Liver (tissue), 9 donors: ENCODE data around the gene HNRNPDL. TPM values are rescaled to one million over a fixed set of nuclear protein-coding genes. Genes with fewer than 3 reads are reported as not detected.

Experiments
- DNase-seq: peaks from one replicate; pipeline ENCODE4 v3.0.0-alpha.2; 2017; ENCODE audit warnings: low spot score
- H3K27ac ChIP-seq, 2 donors: one replicate each; pipeline ENCODE4 v1.7.0; 2013; ENCODE audit warnings: inconsistent platforms in 2 of 2, low read length in 2 of 2, control low read depth in 1 of 2, low read depth in 1 of 2, mild to moderate bottlenecking in 1 of 2
- H3K27me3 ChIP-seq, 4 donors: one replicate each; pipeline versions ENCODE4 v1.6.1 to v1.7.0; 2013; ENCODE audit warnings: low read length in 3 of 4, inconsistent platforms in 1 of 4, mild to moderate bottlenecking in 1 of 4, moderate library complexity in 1 of 4; ENCODE audit not compliant: control insufficient read depth in 4 of 4, insufficient read depth in 4 of 4
- H3K36me3 ChIP-seq, 4 donors: one replicate each; pipeline versions ENCODE4 v1.6.1 to v1.7.0; 2013; ENCODE audit warnings: low read length in 3 of 4, mild to moderate bottlenecking in 3 of 4, low read depth in 1 of 4, moderate library complexity in 1 of 4; ENCODE audit not compliant: control insufficient read depth in 4 of 4, insufficient read depth in 3 of 4
- H3K4me1 ChIP-seq, 4 donors: one replicate each; pipeline versions ENCODE4 v1.6.1 to v1.7.0; 2013; ENCODE audit warnings: low read length in 3 of 4, mild to moderate bottlenecking in 3 of 4, moderate library complexity in 1 of 4; ENCODE audit not compliant: control insufficient read depth in 4 of 4, insufficient read depth in 4 of 4
- H3K4me3 ChIP-seq, 3 donors: one replicate each; pipeline versions ENCODE4 v1.6.1 to v1.7.0; 2013; ENCODE audit warnings: low read length in 3 of 3, control low read depth in 1 of 3, low read depth in 1 of 3, mild to moderate bottlenecking in 1 of 3
- H3K9ac ChIP-seq, 2 donors: one replicate each; pipeline ENCODE4 v1.7.0; 2013; ENCODE audit warnings: low read length in 2 of 2, mild to moderate bottlenecking in 2 of 2, moderate library complexity in 2 of 2, control low read depth in 1 of 2, low read depth in 1 of 2
- H3K9me3 ChIP-seq, 4 donors: one replicate each; pipeline versions ENCODE4 v1.6.1 to v1.7.0; 2013; ENCODE audit warnings: low read length in 3 of 4; ENCODE audit not compliant: control insufficient read depth in 4 of 4
- EGR1 ChIP-seq, 2 donors: IDR thresholded peaks; 2 replicates each; pipeline ENCODE4 v1.6.1; 2016 to 2018; ENCODE audit warnings: antibody characterized with exemption in 2 of 2, low read depth in 2 of 2
- FOXA1 ChIP-seq: IDR thresholded peaks from 2 replicates; pipeline ENCODE4 v1.6.1; 2016; ENCODE audit warnings: antibody characterized with exemption
- FOXA2 ChIP-seq: IDR thresholded peaks from 2 replicates; pipeline ENCODE4 v1.6.1; 2016; ENCODE audit warnings: antibody characterized with exemption
- GABPA ChIP-seq, 2 donors: IDR thresholded peaks in 1 of 2; conservative IDR thresholded peaks in 1 of 2; 2 replicates each; pipeline ENCODE4 v1.6.1; 2016; ENCODE audit warnings: antibody characterized with exemption in 2 of 2, mild to moderate bottlenecking in 1 of 2, moderate library complexity in 1 of 2
- HNF4G ChIP-seq: IDR thresholded peaks from 2 replicates; pipeline ENCODE4 v1.6.1; 2016; ENCODE audit warnings: antibody characterized with exemption
- JUND ChIP-seq, 2 donors: IDR thresholded peaks; 2 replicates each; pipeline ENCODE4 v1.6.1; 2016; ENCODE audit warnings: antibody characterized with exemption in 2 of 2
- NR2F2 ChIP-seq: IDR thresholded peaks from 2 replicates; pipeline ENCODE4 v1.6.1; 2016; ENCODE audit warnings: antibody characterized with exemption
- RAD21 ChIP-seq, 2 donors: IDR thresholded peaks; 2 replicates each; pipeline ENCODE4 v1.6.1; 2016; ENCODE audit warnings: antibody characterized with exemption in 2 of 2, mild to moderate bottlenecking in 2 of 2
- RXRA ChIP-seq, 2 donors: IDR thresholded peaks; 2 replicates each; pipeline ENCODE4 v1.6.1; 2017 to 2018; ENCODE audit warnings: antibody characterized with exemption in 2 of 2, mild to moderate bottlenecking in 1 of 2
- SP1 ChIP-seq: IDR thresholded peaks from 2 replicates; pipeline ENCODE4 v1.6.1; 2018; ENCODE audit warnings: antibody characterized with exemption, mild to moderate bottlenecking
- TAF1 ChIP-seq: conservative IDR thresholded peaks from 2 replicates; pipeline ENCODE4 v1.6.1; 2016; ENCODE audit warnings: antibody characterized with exemption, mild to moderate bottlenecking
- YY1 ChIP-seq: IDR thresholded peaks from 2 replicates; pipeline ENCODE4 v1.6.1; 2016; ENCODE audit warnings: antibody characterized with exemption, mild to moderate bottlenecking
- ZBTB33 ChIP-seq: IDR thresholded peaks from 2 replicates; pipeline ENCODE4 v1.6.1; 2016; ENCODE audit warnings: antibody characterized with exemption
- WGBS: extraction: QIAGEN DNeasy Blood & Tissue Kit; methylation state at CpG from one replicate; pipeline ENCODE4 v1.1.7; 2013; 5-methylcytosine and 5-hydroxymethylcytosine counted together
- polyA plus RNA-seq, 2 donors: library from polyadenylated mRNA; stranded (reverse) in 1 of 2; unstranded in 1 of 2; fragments of 200-250 nt in 1 of 2; fragments of >200 nt in 1 of 2; fragmentation: Nextera tagmentation in 1 of 2; extraction: Ambion mirVana in 1 of 2; gene quantifications; one replicate each; pipeline versions ENCODE4 v1.2.1 to v1.2.3, GENCODE V29; 2013 to 2015
- total RNA-seq, 2 donors: library from RNA; depleted of rRNA; stranded (reverse); fragments of >200 nt; gene quantifications; one replicate each; pipeline ENCODE4 v1.2.3, GENCODE V29; 2014
- TF ChIP-seq, protein P1 (sequence below): IDR thresholded peaks from 2 replicates; pipeline ENCODE4 v1.6.1; 2016; ENCODE audit warnings: antibody characterized with exemption
- TF ChIP-seq, protein P2 (sequence below): IDR thresholded peaks from 2 replicates; pipeline ENCODE4 v1.6.1; 2016; ENCODE audit warnings: antibody characterized with exemption, mild to moderate bottlenecking
- donor health status: healthy.
- donor health status: healthy.
- donor health status: healthy.
- donor health status: healthy.
- donor health status: healthy.

Gene HNRNPDL
- total and polyA plus RNA-seq, 4 donors, result 53.1 to 57.9 (median 57.6) TPM

DNA sequence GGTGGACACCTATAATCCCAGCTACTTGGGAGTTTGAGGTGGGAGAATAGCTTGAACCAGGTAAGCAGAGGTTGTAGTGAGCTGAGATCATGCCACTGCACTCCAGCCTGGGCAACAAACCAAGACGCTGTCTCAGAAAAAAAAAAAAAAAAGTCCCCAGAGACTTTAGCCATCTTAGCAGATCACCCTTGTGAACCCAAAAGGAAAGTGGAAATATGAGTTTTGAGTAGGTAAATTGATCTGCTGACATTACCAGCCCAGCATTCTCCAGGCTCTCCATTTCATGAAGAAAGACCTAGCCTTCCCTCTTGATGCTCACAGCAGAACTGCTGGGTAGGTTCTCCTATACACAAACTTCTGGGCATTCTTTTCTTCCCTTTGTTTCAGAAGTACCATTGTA is 32.0 kb downstream of the HNRNPDL start:
- H3K4me1 ChIP-seq, result no peaks in the 10 kb centered on the region
- DNase-seq, result no peak
- no peaks in the 10 kb centered on the region for H3K9me3 ChIP-seq
- H3K4me3 ChIP-seq, result no peak overlapping the region
- H3K27ac ChIP-seq, result no peak overlapping the region
- no peak overlapping the region for H3K9ac ChIP-seq
- 94% methylated on average over 1 of the region's 1 CpG for WGBS
- H3K27me3 ChIP-seq, result no peaks in the 10 kb centered on the region
- TF ChIP-seq GABPA (IDR thresholded peaks at IDR 0.05 in 1 of 2, conservative IDR thresholded peaks at IDR 0.05 in 1 of 2) (no peak), FOXA2 (no peak)
- H3K36me3 ChIP-seq, result no peaks in the 10 kb centered on the region

DNA sequence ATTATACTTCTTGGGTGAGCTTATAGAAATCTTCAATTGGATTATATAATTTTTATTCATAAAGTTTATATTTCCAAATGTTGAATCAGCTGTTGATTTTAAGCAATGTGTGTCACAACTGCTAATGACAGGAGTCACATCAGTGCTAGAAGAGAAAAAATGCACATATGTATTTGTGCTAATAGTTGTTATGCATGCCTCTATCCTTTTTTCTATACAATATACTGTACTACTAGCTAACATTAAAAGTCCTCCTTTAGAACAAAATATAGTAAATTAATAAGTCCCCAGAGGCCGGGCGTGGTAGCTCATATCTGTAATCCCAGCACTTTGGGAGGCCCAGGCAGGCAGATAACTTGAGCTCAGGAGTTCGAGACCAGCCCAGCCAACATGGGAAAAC is 32.7 kb downstream of the HNRNPDL start:
- Histone ChIP-seq H3K9ac (no peak overlapping the region), H3K4me3 (no peak overlapping the region), H3K27ac (no peak overlapping the region), H3K36me3 (no peaks in the 10 kb centered on the region), H3K9me3 (no peaks in the 10 kb centered on the region), H3K4me1 (no peaks in the 10 kb centered on the region), H3K27me3 (no peaks in the 10 kb centered on the region)
- no peak for TF ChIP-seq SP1
- TF ChIP-seq, protein P1, sequence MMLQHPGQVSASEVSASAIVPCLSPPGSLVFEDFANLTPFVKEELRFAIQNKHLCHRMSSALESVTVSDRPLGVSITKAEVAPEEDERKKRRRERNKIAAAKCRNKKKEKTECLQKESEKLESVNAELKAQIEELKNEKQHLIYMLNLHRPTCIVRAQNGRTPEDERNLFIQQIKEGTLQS, result no peak
- no peak for TF ChIP-seq YY1
- TF ChIP-seq, protein P2, sequence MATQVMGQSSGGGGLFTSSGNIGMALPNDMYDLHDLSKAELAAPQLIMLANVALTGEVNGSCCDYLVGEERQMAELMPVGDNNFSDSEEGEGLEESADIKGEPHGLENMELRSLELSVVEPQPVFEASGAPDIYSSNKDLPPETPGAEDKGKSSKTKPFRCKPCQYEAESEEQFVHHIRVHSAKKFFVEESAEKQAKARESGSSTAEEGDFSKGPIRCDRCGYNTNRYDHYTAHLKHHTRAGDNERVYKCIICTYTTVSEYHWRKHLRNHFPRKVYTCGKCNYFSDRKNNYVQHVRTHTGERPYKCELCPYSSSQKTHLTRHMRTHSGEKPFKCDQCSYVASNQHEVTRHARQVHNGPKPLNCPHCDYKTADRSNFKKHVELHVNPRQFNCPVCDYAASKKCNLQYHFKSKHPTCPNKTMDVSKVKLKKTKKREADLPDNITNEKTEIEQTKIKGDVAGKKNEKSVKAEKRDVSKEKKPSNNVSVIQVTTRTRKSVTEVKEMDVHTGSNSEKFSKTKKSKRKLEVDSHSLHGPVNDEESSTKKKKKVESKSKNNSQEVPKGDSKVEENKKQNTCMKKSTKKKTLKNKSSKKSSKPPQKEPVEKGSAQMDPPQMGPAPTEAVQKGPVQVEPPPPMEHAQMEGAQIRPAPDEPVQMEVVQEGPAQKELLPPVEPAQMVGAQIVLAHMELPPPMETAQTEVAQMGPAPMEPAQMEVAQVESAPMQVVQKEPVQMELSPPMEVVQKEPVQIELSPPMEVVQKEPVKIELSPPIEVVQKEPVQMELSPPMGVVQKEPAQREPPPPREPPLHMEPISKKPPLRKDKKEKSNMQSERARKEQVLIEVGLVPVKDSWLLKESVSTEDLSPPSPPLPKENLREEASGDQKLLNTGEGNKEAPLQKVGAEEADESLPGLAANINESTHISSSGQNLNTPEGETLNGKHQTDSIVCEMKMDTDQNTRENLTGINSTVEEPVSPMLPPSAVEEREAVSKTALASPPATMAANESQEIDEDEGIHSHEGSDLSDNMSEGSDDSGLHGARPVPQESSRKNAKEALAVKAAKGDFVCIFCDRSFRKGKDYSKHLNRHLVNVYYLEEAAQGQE, result no peak
- TF ChIP-seq RXRA (IDR thresholded peaks at IDR 0.05), result no peak
- TF ChIP-seq JUND (IDR thresholded peaks at IDR 0.05), result no peak
- TF ChIP-seq ZBTB33, result no peak
- 94% methylated on average over 3 of the region's 3 CpGs for WGBS
- no peak for DNase-seq

- DNase-seq, result no peak
- Histone ChIP-seq H3K9me3 (no peaks in the 10 kb centered on the region), H3K4me1 (no peaks in the 10 kb centered on the region), H3K27ac (no peak overlapping the region), H3K4me3 (no peak overlapping the region), H3K27me3 (no peaks in the 10 kb centered on the region), H3K36me3 (no peaks in the 10 kb centered on the region), H3K9ac (no peak overlapping the region)
- 91% methylated on average over 3 of the region's 3 CpGs for WGBS
- TF ChIP-seq RXRA (IDR thresholded peaks at IDR 0.05) (no peak), EGR1 (IDR thresholded peaks at IDR 0.05; ENCODE audit: low read depth in 2 of 2) (no peak), HNF4G (no peak), FOXA2 (no peak), TAF1 (no peak), FOXA1 (no peak), RAD21 (IDR thresholded peaks at IDR 0.05) (no peak), ZBTB33 (no peak), SP1 (no peak), JUND (IDR thresholded peaks at IDR 0.05) (no peak), GABPA (IDR thresholded peaks at IDR 0.05 in 1 of 2, conservative IDR thresholded peaks at IDR 0.05 in 1 of 2) (no peak), NR2F2 (no peak), YY1 (no peak)
- TF ChIP-seq, protein P2, result no peak
These were observed 35.4 kb downstream of the HNRNPDL start for GRCh38 chr4:82394896-82395295.
